Fibroblast of the aortic adventitia (primary cell): Measurements from ENCODE around the gene CTBP1. TPM values are rescaled to one million over a fixed set of nuclear protein-coding genes. Genes with fewer than 3 reads are reported as not detected.

Experiments
- DNase-seq: peaks from one replicate; pipeline ENCODE4 v3.0.0-alpha.2; 2010; ENCODE audit warnings: low read depth
- H3K4me3 ChIP-seq: 2 replicates; pipeline ENCODE4 v1.5.1; 2011; ENCODE audit warnings: low read depth, mild to moderate bottlenecking, control low read depth, low read length, moderate library complexity
- CTCF ChIP-seq: IDR thresholded peaks from 2 replicates; pipeline ENCODE4 v1.5.1; 2011; ENCODE audit warnings: mild to moderate bottlenecking, low read length, control low read depth, inconsistent platforms; ENCODE audit not compliant: insufficient read depth
- total RNA-seq: library from RNA; depleted of rRNA; stranded (reverse); fragments of >200 nt; gene quantifications from 2 replicates; pipeline ENCODE4 v1.2.3, GENCODE V29; 2012; ENCODE audit warnings: low replicate concordance

Gene CTBP1
- total RNA-seq, 1 donor = 141 TPM

GRCh38 chr4:1242506-1243450 is 6.2 kb downstream of the CTBP1 start:
- no peak for DNase-seq
- TF ChIP-seq CTCF = no peak
- H3K4me3 ChIP-seq = no peak overlapping the region

- no peak for DNase-seq
- H3K4me3 ChIP-seq = no peak overlapping the region
- TF ChIP-seq CTCF = no peak
Observed at GRCh38 chr4:1241936-1242505, 6.9 kb downstream of the CTBP1 start.

- no peak for DNase-seq
- H3K4me3 ChIP-seq = no peak overlapping the region
- no peak for TF ChIP-seq CTCF
Observed at GRCh38 chr4:1241466-1241935, 7.4 kb downstream of the CTBP1 start.

GRCh38 chr4:1240721-1241465 is 8.0 kb downstream of the CTBP1 start:
- H3K4me3 ChIP-seq = no peak overlapping the region
- no peak for TF ChIP-seq CTCF
- no peak for DNase-seq

- H3K4me3 ChIP-seq = no peak overlapping the region
- no peak for TF ChIP-seq CTCF
- DNase-seq = no peak
Observed at GRCh38 chr4:1239950-1240307, 9.0 kb downstream of the CTBP1 start.

- no peak overlapping the region for H3K4me3 ChIP-seq
- no peak for TF ChIP-seq CTCF
- no peak for DNase-seq
Observed at GRCh38 chr4:1239141-1239949, 9.6 kb downstream of the CTBP1 start.
